Bronchial epithelial cell (primary cell): ENCODE measurements around the gene OR51I2. TPM values are rescaled to one million over a fixed set of nuclear protein-coding genes. Genes with fewer than 3 reads are reported as not detected.
A peak's percentile ranks its signal among the peaks of the same experiment; 100 is the strongest.

Experiments used
- DNase-seq: peaks from one replicate; pipeline ENCODE4 v3.0.0-alpha.2; 2010; ENCODE audit warnings: low read depth
- FAIRE-seq: peaks from 2 replicates; lab custom pipeline; 2011; peaks lifted over from hg19 to GRCh38; lab: Jason Lieb, UNC
- H3K27me3 ChIP-seq: 2 replicates; pipeline ENCODE4 v1.5.1; 2011; ENCODE audit warnings: low read length; ENCODE audit not compliant: control insufficient read depth, insufficient read depth
- H3K36me3 ChIP-seq: 2 replicates; pipeline ENCODE4 v1.5.1; 2011; ENCODE audit warnings: low read length; ENCODE audit not compliant: control insufficient read depth, insufficient read depth
- H3K4me3 ChIP-seq: 2 replicates; pipeline ENCODE4 v1.5.1; 2011; ENCODE audit warnings: mild to moderate bottlenecking, low read depth, low read length, control low read depth
- total RNA-seq: library from RNA; depleted of rRNA; stranded (reverse); fragments of >200 nt; gene quantifications from 2 replicates; pipeline ENCODE4 v1.2.1, GENCODE V29; 2014
- TF ChIP-seq, protein P1 (sequence below): IDR thresholded peaks from 2 replicates; pipeline ENCODE4 v1.5.1; 2011; ENCODE audit warnings: mild to moderate bottlenecking, moderate library complexity, low read length, control low read depth, inconsistent platforms; ENCODE audit not compliant: insufficient read depth, severe bottlenecking

Gene OR51I2
- total RNA-seq, 1 donor from 2014 or later = not detected

- FAIRE-seq = peak; percentile 89
- DNase-seq = no peak
- H3K27me3 ChIP-seq = no peaks in the 10 kb centered on the region
- no peaks in the 10 kb centered on the region for H3K36me3 ChIP-seq
- TF ChIP-seq, protein P1, sequence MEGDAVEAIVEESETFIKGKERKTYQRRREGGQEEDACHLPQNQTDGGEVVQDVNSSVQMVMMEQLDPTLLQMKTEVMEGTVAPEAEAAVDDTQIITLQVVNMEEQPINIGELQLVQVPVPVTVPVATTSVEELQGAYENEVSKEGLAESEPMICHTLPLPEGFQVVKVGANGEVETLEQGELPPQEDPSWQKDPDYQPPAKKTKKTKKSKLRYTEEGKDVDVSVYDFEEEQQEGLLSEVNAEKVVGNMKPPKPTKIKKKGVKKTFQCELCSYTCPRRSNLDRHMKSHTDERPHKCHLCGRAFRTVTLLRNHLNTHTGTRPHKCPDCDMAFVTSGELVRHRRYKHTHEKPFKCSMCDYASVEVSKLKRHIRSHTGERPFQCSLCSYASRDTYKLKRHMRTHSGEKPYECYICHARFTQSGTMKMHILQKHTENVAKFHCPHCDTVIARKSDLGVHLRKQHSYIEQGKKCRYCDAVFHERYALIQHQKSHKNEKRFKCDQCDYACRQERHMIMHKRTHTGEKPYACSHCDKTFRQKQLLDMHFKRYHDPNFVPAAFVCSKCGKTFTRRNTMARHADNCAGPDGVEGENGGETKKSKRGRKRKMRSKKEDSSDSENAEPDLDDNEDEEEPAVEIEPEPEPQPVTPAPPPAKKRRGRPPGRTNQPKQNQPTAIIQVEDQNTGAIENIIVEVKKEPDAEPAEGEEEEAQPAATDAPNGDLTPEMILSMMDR = no peak
- H3K4me3 ChIP-seq = no peak overlapping the region
These were observed 39.8 kb downstream of the OR51I2 start for GRCh38 chr11:5488798-5489399.

- peak; percentile 40 for DNase-seq
- no peak for FAIRE-seq
- H3K4me3 ChIP-seq = no peak overlapping the region
- H3K36me3 ChIP-seq = no peaks in the 10 kb centered on the region
- TF ChIP-seq, protein P1 = no peak
- H3K27me3 ChIP-seq = no peaks in the 10 kb centered on the region
These were observed 40.6 kb downstream of the OR51I2 start for GRCh38 chr11:5489576-5490357.

DNA sequence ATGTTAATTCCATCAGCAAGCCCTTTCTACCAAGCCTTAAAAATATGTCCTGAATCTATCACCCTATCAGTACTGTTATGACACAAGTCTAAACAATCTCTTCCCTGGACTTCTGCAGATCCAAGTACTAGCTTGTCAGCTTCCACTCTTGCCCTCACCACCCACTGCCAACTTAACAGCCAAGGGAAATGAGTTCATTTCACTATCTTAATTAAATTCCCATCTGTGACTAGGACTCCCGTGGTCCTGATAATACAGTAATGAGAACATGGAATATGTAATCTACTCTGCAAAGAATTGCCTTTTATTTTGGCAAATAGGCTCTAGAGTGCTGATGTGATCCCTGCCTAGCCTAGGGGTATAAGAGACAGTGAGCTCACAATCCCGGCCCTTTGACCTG, 50.5 kb downstream of the OR51I2 start:
- Histone ChIP-seq H3K27me3 (no peaks in the 10 kb centered on the region), H3K4me3 (no peak overlapping the region), H3K36me3 (no peaks in the 10 kb centered on the region)
- TF ChIP-seq, protein P1 = no peak
- DNase-seq = no peak
- FAIRE-seq = no peak

DNA sequence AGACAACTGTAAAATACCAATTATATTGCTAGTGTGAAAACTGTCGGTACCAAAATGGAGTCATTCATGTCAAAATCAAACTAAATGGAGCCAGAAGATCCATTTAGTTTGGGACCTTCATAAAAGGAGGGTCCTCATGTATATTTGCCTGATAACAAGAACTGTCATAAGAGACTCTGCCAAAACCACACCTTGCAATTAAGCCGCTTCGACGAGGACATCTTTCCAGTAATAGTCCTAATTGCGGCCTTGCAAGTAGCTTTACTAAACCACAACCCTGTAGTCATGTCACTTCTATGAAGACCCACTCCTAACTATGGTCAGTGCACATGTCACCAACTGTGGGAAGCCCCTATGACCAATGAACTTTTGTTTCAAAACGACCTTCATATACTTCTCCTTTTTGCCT, 51.3 kb downstream of the OR51I2 start:
- H3K27me3 ChIP-seq = no peaks in the 10 kb centered on the region
- FAIRE-seq (peak; percentile 32), DNase-seq (no peak)
- no peaks in the 10 kb centered on the region for H3K36me3 ChIP-seq
- no peak overlapping the region for H3K4me3 ChIP-seq
- TF ChIP-seq, protein P1 = no peak

GRCh38 chr11:5504403-5504921, 55.3 kb downstream of the OR51I2 start:
- DNase-seq = no peak
- no peaks in the 10 kb centered on the region for H3K27me3 ChIP-seq
- no peak overlapping the region for H3K4me3 ChIP-seq
- FAIRE-seq = no peak
- TF ChIP-seq, protein P1 = no peak
- no peaks in the 10 kb centered on the region for H3K36me3 ChIP-seq
